IMR-90 (cell line): ENCODE measurements around the gene CETP.

Experiments used
- CTCF ChIP-seq: conservative IDR thresholded peaks from 2 replicates; pipeline ENCODE4 v1.5.1; 2012; ENCODE audit warnings: mild to moderate bottlenecking, low read depth, low read length, improper control_type of control experiment
- NFE2L2 ChIP-seq: fragments of 150-350 bp; IDR thresholded peaks from 2 replicates; pipeline ENCODE4 v1.6.1; 2016; ENCODE audit warnings: low read depth, mild to moderate bottlenecking, low read length
- POLR2A ChIP-seq: IDR thresholded peaks from 2 replicates; pipeline ENCODE4 v1.6.1; 2012; ENCODE audit warnings: mild to moderate bottlenecking, low read depth, low read length
- SMC3 ChIP-seq: fragments of 150-350 bp; IDR thresholded peaks from 2 replicates; pipeline ENCODE4 v1.6.1; 2016; ENCODE audit warnings: low read depth, mild to moderate bottlenecking, antibody characterized with exemption, low read length, moderate library complexity

GRCh38 chr16:57013229-57013628 is 51.5 kb downstream of the CETP start:
- no peak for TF ChIP-seq CTCF
- TF ChIP-seq POLR2A, result no peak
- no peak for TF ChIP-seq NFE2L2
- no peak for TF ChIP-seq SMC3
